HG03558 (cell line): Measurements from ENCODE around the gene MECP2.

Experiments used
- ATAC-seq: cut with Tn5 transposase; IDR thresholded peaks from one replicate; pipeline ENCODE4 v1.9.1; 2021; ENCODE audit warnings: moderate number of reproducible peaks; ENCODE audit not compliant: unreplicated experiment; ENCODE audit errors: extremely low read depth

The MECP2 gene

GRCh38 chrX:154039577-154039976 is 57.9 kb downstream of the MECP2 start:
- no peak for ATAC-seq

DNA sequence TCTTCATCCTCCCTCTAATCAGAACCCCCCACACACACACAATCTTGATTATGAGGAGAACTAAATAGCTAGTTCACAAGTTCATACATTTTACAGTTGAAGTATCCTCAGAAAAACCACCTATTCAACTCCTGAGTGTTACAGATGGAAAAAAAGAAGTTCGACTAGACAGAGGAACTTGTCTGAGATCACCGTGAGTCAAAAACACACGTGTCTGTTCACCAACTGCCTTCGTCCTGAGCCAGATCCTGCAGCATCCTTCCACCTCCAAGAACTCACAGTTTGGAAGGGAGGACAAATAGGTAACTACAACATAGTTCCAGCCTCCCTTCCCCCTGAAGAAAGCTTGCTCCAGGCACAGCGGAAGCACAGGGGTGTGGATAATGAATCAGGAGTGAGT is 58.9 kb downstream of the MECP2 start:
- ATAC-seq: no peak

GRCh38 chrX:154037754-154038153 is 59.8 kb downstream of the MECP2 start:
- ATAC-seq: no peak

GRCh38 chrX:154036513-154036912 is 61.0 kb downstream of the MECP2 start:
- ATAC-seq: no peak

DNA sequence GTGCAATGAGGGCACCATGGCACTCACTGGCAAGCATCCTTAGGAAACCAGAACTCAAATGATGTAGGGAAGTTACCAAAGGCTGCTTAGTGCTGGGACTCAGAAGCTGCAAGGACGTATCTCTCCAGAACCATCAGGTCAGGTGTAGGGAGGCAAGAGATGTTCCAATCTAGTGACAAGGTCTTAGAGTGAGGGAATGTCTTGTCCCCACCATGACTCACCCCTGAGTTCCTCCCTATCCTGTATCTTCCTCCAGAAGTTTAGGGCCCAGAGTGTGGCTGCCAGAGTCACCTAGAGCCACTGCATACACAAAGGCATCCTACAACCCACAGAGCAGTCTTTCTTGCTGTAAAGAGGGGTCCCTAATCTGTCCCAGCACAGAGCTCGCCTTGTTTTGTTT is 63.7 kb downstream of the MECP2 start:
- no peak for ATAC-seq

GRCh38 chrX:154032653-154033052 is 64.9 kb downstream of the MECP2 start:
- ATAC-seq: no peak

DNA sequence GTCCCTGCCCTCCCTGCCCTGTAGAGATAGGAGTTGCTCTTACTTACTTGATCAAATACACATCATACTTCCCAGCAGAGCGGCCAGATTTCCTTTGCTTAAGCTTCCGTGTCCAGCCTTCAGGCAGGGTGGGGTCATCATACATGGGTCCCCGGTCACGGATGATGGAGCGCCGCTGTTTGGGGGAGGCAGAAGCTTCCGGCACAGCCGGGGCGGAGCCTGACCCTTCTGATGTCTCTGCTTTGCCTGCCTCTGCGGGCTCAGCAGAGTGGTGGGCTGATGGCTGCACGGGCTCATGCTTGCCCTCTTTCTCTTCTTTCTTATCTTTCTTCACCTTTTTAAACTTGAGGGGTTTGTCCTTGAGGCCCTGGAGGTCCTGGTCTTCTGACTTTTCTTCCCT is 65.4 kb downstream of the MECP2 start:
- ATAC-seq: no peak

- no peak for ATAC-seq
Observed at GRCh38 chrX:154030715-154031305, 66.7 kb downstream of the MECP2 start.

GRCh38 chrX:154030266-154030665 is 67.3 kb downstream of the MECP2 start:
- ATAC-seq: no peak

- ATAC-seq: no peak
Observed at GRCh38 chrX:154029439-154029838, 68.1 kb downstream of the MECP2 start.

- ATAC-seq: no peak
Observed at GRCh38 chrX:154028502-154029184, 68.9 kb downstream of the MECP2 start.

GRCh38 chrX:154027986-154028385 is 69.5 kb downstream of the MECP2 start:
- no peak for ATAC-seq

DNA sequence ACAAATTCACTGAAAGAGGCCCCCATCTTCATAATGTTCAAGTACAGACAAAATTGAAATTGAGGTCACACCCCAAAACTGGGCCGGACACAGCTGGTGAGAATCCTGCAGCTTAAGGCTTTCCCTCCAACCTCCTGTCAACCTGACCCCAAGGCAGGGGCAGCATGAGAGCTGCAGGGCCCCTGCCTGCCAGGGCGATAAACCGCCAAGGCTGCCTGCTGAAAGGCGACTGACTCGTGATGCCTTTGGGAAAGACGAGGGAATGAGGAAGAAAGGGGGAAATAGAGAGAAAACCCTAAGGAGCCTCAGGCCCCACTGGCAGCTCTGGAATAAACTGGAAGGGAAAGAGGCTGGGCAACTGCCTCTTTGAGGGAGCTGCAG is 70.5 kb downstream of the MECP2 start:
- no peak for ATAC-seq

GRCh38 chrX:154026136-154027021 is 71.1 kb downstream of the MECP2 start:
- no peak for ATAC-seq

- ATAC-seq: no peak
Observed at GRCh38 chrX:154025230-154025629, 72.3 kb downstream of the MECP2 start.

- no peak for ATAC-seq
Observed at GRCh38 chrX:154024271-154024670, 73.2 kb downstream of the MECP2 start.

DNA sequence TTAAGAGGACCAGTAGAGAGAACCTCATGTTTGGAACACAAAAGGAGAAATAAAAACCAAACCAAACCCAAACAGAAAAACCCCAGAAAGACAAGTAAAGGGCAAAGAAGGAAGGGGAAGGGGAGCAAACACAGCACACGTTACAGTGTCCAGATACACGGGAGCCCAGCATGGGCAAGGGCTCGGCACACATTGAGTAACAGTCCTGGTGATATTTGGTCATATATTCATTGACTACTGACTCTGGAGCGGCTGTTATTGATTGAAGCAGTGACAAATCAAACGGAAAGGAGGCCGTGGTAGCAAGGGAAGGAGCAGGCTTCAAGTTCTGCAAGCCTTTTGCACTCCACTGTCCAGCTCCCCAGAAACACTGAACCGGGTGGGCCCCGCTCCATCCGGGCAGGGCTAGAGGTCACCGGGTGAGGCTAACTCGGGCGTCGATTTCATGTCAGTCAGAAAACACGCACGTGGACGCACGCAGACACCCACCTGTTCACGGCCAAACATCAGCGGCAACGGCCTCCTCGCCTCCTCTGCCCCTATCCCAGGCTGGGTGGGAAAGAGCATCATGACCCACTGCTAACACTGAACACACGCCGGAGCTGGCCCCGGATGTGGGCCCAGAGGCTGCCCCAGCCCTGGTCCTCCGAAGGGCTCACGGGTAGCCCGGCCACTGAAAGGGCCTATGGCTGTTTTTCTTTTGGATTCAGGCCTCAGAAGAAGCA is 74.1 kb downstream of the MECP2 start:
- ATAC-seq: no peak

DNA sequence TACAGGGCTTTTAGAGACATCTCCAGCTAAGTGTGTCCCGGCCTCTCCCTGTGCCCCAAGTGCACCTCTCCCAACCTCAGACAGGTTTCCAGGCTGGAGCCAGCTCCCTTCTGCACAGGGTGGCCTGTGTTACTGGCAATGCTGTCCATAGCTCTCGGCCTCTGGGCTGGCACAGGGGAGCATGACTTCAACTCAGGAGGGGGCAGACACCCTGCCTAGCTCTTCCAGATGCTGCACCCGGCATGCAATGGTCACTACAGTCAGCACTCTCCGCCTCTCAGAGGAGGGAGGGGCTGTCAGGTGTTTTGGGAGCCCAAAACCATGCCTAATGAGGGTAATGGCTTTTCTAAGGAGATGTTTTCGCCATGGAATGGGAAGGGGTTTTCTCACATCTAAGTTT is 75.4 kb downstream of the MECP2 start:
- no peak for ATAC-seq

DNA sequence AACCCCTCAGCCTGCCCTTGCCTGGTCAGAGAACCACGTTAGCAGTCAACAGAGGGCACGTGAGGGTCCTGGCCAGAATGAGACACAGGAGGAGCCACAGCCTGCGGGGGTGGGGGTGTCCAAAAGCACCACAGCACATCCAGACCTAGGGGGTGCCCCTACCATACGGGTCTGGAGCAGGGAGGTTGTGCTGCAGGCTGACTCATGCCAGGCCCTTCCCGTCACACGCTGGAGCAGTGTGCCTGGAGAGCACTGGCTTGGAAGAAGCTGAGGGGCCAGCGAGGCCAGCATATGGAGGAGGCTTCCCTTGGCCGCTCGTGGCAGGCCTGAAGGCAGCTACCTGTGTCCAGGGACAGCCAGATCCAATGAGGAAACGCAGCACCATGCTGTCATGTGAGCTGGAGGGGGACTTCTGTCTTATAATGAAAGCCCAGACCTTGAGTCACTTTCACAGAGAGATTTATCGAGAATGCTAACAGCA is 76.3 kb downstream of the MECP2 start:
- no peak for ATAC-seq

DNA sequence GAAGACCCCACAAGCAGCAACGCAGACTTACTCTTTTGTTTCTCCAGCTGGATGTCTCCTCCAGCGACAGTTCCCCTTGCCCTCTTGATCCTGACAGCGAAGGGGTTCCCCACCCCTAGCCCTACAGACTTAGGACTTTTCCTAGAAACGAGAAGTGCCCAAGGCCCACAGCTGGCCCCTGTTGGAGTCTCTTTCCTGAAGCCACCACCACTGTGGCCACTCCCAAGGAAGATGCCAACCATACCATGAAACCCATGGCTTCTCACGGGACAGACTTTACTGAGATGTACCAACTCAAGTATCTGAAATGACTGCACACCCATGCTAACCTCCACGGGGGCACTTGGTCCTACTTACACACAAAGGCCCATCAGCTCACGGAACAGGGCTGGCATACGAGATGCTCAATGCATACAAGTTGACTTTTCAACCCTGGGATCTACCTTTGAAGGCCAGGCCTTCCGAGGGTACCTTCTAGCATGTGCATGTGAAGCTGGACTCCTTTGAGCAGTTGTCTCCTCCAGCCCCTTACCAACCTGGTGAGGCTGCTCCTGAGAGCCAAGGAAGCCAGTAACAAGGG is 76.9 kb downstream of the MECP2 start:
- ATAC-seq: no peak
